HG03571 (cell line): ENCODE data around the gene CCL4L2.
"Not testable (repeated sequence)": the region's sequence is repeated elsewhere in the genome, so short reads cannot be mapped to it uniquely, and the experiment has no call there.

ENCODE experiments used
- ATAC-seq: cut with Tn5 transposase; IDR thresholded peaks from one replicate; pipeline ENCODE4 v1.9.1; 2021; ENCODE audit not compliant: unreplicated experiment

CCL4L2 gene

GRCh38 chr17:36219556-36219955, 8.7 kb downstream of the CCL4L2 start:
- ATAC-seq: not testable (repeated sequence)

DNA sequence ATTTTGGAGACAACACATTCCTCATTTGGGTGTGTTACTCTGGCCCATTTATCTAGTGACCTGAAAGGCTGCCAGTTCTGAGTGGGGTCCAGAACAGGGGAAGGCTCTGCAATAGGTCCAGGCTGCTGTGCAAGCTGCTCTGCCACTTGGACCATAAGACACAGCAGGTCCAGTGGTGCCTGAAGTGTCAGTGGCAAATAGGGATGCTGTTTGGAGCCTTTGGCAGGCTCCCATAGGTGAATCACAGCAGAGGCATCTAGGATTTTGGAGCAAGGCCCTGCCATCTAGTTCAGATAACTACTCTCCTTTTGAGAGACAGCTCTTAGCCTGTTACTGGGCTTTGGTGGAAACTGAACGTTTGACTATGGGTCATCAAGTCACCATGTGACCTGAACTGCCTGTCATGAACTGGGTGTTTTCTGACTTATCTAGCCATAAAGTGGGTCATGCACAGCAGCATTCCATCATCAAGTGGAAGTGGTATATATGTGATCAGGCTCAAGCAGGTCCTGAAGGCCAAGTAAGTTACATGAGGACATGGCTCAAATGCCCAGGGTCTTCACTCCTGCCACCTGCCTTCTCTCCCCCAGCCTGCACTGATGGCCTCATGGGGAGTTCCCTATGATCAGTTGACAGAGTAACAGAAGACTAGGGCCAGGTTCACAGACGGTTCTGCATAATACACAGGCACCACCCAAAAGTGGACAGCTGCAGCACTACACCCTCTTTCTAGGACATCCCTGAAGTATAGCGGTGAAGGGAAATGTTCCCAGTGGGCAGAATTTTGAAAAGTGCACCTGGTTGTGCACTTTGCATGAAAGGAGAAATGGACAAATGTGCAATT, 10.1 kb downstream of the CCL4L2 start:
- not testable (repeated sequence) for ATAC-seq

- ATAC-seq: not testable (repeated sequence)
Observed at GRCh38 chr17:36221581-36222100, 10.8 kb downstream of the CCL4L2 start.

DNA sequence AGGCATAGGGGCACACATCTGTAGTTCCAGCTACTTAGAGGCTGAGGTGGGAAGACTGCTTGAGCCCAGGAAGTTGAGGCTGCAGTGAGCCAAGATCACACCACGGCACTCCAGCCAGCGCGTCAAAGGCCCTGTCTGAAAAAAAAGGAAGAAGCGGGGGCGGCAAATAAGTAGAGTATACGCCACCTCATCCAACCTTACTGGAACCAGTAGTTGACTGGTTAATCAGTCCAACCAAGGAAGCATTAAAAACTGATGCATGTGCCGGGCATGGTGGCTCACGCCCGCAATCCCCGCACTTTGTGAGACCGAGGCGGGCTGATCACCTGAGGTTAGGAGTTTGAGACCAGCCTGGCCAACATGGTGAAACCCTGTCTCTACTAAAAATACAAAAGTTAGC, 12.1 kb downstream of the CCL4L2 start:
- ATAC-seq: not testable (repeated sequence)

- not testable (repeated sequence) for ATAC-seq
Observed at GRCh38 chr17:36229644-36230043, 18.8 kb downstream of the CCL4L2 start.

DNA sequence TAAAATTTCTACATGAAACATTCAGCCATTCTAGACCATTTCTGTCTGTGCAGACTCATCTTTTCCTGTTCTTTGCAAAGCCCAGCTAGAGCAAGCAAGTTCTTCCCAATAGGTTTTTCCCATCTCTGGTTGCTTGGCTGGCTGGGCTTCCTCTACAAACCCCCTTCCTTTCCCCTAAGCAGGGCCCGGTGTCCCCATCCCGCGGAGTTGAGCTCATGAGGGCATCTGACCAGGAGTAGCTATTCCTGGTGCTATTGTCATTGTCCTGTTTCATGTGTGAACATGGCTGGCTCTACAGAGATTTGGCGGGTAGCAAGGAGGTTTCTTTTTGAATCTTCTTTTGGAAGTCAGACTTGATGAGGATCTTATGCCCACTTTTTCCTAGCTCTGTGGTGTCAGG, 31.2 kb downstream of the CCL4L2 start:
- not testable (repeated sequence) for ATAC-seq
